Endothelial cell (in vitro differentiated cells): Measurements from ENCODE around the gene ZNRF2. TPM values are rescaled to one million over a fixed set of nuclear protein-coding genes. Genes with fewer than 3 reads are reported as not detected.

Experiments
- DNase-seq: peaks from one replicate; pipeline ENCODE4 v3.0.0; 2021; ENCODE audit warnings: low spot score
- H3K27ac Mint-ChIP-seq: one replicate; pipeline ENCODE4 v1.8.0; 2021; ENCODE audit warnings: mixed read lengths, inconsistent platforms; ENCODE audit not compliant: unreplicated experiment
- H3K27me3 Mint-ChIP-seq: one replicate; pipeline ENCODE4 v1.8.0; 2021; ENCODE audit warnings: mild to moderate bottlenecking, moderate library complexity, mixed read lengths, inconsistent platforms; ENCODE audit not compliant: unreplicated experiment
- H3K36me3 Mint-ChIP-seq: one replicate; pipeline ENCODE4 v1.8.0; 2021; ENCODE audit warnings: mild to moderate bottlenecking, low read depth, mixed read lengths, inconsistent platforms; ENCODE audit not compliant: unreplicated experiment
- H3K4me1 Mint-ChIP-seq: one replicate; pipeline ENCODE4 v1.8.0; 2021; ENCODE audit warnings: mild to moderate bottlenecking, mixed read lengths, inconsistent platforms; ENCODE audit not compliant: unreplicated experiment
- H3K4me3 Mint-ChIP-seq: one replicate; pipeline ENCODE4 v1.8.0; 2021; ENCODE audit warnings: mild to moderate bottlenecking, mixed read lengths, inconsistent platforms; ENCODE audit not compliant: unreplicated experiment
- H3K9me3 Mint-ChIP-seq: one replicate; pipeline ENCODE4 v1.8.0; 2021; ENCODE audit warnings: mixed read lengths, inconsistent platforms; ENCODE audit not compliant: unreplicated experiment
- total RNA-seq: library from RNA; stranded (reverse); fragmentation: NEBNext Ultra II Directional; extraction: Animal tissue kit (Norgen Biotek cat#: 25700); gene quantifications from one replicate; pipeline ENCODE4 v1.2.1, GENCODE V29; 2021; ENCODE audit not compliant: unreplicated experiment
- TF ChIP-seq, protein P1 (sequence below): fragments of 200-600 bp; sonication (generic); IDR thresholded peaks from one replicate; pipeline ENCODE4 v1.5.0; 2021; ENCODE audit warnings: antibody characterized with exemption; ENCODE audit not compliant: unreplicated experiment

ZNRF2 gene
- total RNA-seq, 1 donor from 2014 or later: 9.5 TPM

DNA sequence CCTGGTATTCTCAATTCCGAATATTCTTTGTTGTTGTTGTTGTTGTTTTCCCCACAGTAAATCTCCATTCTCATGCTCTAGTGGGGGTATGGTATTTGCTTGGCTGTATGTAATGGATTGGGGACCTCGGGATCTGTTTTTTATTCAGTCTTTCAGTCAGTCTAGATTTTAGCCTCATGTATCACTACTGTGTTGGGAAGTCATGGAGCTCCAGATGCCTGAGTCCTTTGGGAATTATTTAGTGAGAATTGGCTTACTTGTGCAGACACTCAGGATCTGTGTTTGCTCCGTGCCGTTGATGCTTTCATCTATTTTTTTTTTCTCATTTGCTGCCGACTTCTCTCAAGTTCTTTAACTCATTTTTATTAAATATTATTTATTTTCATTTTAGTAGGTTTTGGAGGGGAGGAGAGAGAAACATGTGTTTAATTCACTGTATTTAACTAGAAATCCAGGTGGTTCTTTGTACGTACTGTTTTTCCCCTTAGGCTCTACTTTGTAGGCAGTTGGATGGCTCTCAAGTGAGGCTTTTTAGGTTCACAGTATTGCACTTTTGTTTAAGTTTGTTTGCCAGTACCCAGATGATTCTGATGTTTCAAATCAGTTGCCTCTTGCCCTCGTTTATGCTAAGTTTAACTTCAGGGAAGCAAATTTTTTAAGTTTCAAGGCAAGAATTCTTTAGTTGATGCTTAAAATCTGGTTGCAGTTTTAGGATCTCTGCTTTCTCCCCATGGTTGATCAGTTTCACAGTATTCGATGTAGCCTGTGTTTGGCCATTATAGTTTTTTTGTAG, 36.9 kb downstream of the ZNRF2 start:
- Mint-ChIP-seq H3K9me3 (no peaks in the 10 kb centered on the region), H3K27me3 (no peaks in the 10 kb centered on the region), H3K4me1 (peaks cover 6% of the 10 kb centered on the region), H3K27ac (no peak overlapping the region), H3K36me3 (no peaks in the 10 kb centered on the region), H3K4me3 (no peak overlapping the region)
- TF ChIP-seq, protein P1, sequence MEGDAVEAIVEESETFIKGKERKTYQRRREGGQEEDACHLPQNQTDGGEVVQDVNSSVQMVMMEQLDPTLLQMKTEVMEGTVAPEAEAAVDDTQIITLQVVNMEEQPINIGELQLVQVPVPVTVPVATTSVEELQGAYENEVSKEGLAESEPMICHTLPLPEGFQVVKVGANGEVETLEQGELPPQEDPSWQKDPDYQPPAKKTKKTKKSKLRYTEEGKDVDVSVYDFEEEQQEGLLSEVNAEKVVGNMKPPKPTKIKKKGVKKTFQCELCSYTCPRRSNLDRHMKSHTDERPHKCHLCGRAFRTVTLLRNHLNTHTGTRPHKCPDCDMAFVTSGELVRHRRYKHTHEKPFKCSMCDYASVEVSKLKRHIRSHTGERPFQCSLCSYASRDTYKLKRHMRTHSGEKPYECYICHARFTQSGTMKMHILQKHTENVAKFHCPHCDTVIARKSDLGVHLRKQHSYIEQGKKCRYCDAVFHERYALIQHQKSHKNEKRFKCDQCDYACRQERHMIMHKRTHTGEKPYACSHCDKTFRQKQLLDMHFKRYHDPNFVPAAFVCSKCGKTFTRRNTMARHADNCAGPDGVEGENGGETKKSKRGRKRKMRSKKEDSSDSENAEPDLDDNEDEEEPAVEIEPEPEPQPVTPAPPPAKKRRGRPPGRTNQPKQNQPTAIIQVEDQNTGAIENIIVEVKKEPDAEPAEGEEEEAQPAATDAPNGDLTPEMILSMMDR: no peak
- DNase-seq: no peak

DNA sequence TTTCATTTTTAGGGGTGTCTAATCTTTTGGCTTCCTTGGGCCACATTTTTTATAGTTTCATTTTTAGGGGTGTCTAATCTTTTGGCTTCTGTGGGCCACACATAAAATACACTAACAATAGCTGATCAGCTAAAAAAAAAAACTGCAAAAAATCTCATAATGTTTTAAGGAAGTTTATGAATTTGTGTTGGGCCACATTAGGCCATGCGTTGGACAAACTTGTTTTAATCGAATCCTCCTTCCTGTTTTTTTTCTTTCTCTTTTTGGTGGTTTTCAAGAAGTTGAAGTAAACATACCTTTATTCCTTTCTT, 37.4 kb downstream of the ZNRF2 start:
- Mint-ChIP-seq H3K4me3 (no peak overlapping the region), H3K36me3 (no peaks in the 10 kb centered on the region), H3K27me3 (no peaks in the 10 kb centered on the region), H3K4me1 (peaks cover 6% of the 10 kb centered on the region), H3K9me3 (no peaks in the 10 kb centered on the region), H3K27ac (no peak overlapping the region)
- no peak for DNase-seq
- TF ChIP-seq, protein P1: no peak

DNA sequence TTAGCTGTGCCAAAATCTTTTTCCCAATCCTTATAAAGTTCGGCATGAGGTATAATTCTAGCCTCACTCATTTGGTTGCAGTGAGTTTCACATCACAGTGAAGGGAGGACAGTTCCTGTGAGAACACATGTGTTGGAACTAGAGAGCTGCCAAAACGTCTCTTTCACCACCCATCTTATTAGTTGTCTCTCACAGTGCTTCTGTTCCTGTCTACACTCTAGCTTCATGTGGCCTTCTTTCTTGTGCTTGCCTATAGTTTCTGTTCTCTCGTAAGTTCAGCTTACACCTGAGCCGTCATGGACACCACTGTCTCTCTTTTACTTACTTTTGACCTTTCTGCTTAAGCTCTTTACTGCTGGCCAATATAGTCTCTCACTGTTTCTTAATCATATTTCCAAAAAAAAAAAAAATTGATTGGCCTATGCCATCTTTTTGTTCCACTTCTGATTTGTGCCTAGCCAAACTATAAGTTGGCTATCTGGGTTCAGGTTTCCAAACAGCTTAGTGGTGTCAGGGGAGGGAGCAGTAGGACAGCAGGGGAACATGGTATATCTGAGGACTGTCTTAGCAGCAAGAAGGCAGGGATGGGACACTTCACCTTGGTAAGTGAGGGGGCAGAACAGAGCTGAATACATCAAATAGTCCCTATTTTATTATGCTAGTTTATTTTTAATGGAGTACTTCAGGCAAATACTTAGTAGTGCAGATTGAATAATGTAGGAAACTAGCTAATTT, 38.0 kb downstream of the ZNRF2 start:
- H3K9me3 Mint-ChIP-seq: no peaks in the 10 kb centered on the region
- H3K4me3 Mint-ChIP-seq: no peak overlapping the region
- no peaks in the 10 kb centered on the region for H3K27me3 Mint-ChIP-seq
- no peak overlapping the region for H3K27ac Mint-ChIP-seq
- TF ChIP-seq, protein P1: no peak
- DNase-seq: no peak
- H3K4me1 Mint-ChIP-seq: peaks cover 6% of the 10 kb centered on the region
- H3K36me3 Mint-ChIP-seq: no peaks in the 10 kb centered on the region

DNA sequence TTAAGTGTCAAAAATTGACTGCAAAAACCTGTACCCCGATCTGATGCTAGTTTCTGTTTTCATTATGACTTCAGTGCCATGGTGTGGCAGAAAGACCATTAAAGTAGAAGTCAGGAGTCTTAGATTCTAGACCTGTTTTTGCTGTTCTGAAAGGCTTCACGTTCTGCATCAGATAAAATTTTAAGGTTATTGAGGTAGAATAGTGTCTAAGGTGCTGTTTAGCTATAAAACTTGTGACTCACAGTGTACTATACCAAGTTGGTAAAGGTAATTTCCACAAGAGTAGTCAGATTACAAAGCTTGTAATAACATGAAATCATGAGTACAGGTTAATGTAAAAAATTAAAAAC, 38.6 kb downstream of the ZNRF2 start:
- Mint-ChIP-seq H3K4me1 (peaks cover 6% of the 10 kb centered on the region), H3K4me3 (no peak overlapping the region), H3K27ac (no peak overlapping the region), H3K27me3 (no peaks in the 10 kb centered on the region), H3K9me3 (no peaks in the 10 kb centered on the region), H3K36me3 (no peaks in the 10 kb centered on the region)
- DNase-seq: no peak
- TF ChIP-seq, protein P1: no peak

DNA sequence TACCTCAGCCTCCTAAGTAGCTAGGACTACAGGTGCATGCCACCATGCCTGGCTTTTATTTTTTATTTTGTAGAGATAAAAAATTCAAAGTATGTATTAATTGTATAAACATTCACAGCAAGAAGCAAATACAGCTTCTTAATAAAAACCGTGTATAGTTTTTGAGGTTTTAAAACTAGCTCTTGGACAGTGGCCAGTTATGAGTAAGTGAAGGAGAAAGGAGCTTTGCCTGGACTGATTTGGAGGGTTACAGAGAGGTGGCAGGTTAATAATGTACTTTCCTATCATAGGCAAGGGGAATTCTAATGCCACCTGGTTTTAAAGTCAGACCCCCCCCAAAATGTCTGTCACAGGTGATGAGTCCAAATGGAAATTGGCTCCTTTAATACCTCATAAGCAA, 43.4 kb downstream of the ZNRF2 start:
- no peak overlapping the region for H3K4me3 Mint-ChIP-seq
- DNase-seq: no peak
- H3K9me3 Mint-ChIP-seq: no peaks in the 10 kb centered on the region
- H3K27me3 Mint-ChIP-seq: no peaks in the 10 kb centered on the region
- H3K36me3 Mint-ChIP-seq: no peaks in the 10 kb centered on the region
- no peak overlapping the region for H3K27ac Mint-ChIP-seq
- TF ChIP-seq, protein P1: no peak
- no peaks in the 10 kb centered on the region for H3K4me1 Mint-ChIP-seq
